WTC11 (cell line): ENCODE measurements around the gene OPCML. TPM values are rescaled to one million over a fixed set of nuclear protein-coding genes. Genes with fewer than 3 reads are reported as not detected.

Source experiments
- ATAC-seq: fragments of 200-7000 bp; cut with Tn5 transposase; 2 replicates; pipeline ENCODE4 v1.10.0; 2021; ENCODE audit warnings: mild to moderate bottlenecking, moderate library complexity
- CTCF ChIA-PET: fragments of 300-600 bp; sonication (Branson Sonifier 250); formaldehyde crosslinking; loops from one replicate; lab custom pipeline; 2021; ENCODE audit warnings: antibody characterized with exemption; lab: Charles Lee
- POLR2A ChIA-PET: fragments of 350-600 bp; sonication (Branson Sonifier 250); formaldehyde crosslinking; loops from one replicate; lab custom pipeline; 2021; ENCODE audit warnings: antibody characterized with exemption; lab: Charles Lee
- DNase-seq: peaks from one replicate; pipeline ENCODE4 v3.0.0; 2021; ENCODE audit warnings: low spot score
- H3K27ac Mint-ChIP-seq: 2 replicates; pipeline ENCODE4 v1.8.0; 2021; ENCODE audit warnings: mixed read lengths
- H3K27me3 Mint-ChIP-seq: 2 replicates; pipeline ENCODE4 v1.8.0; 2021; ENCODE audit warnings: low read depth, mild to moderate bottlenecking, moderate library complexity, mixed read lengths
- H3K36me3 Mint-ChIP-seq: 2 replicates; pipeline ENCODE4 v1.8.0; 2021; ENCODE audit warnings: mixed read lengths
- H3K4me1 Mint-ChIP-seq: 2 replicates; pipeline ENCODE4 v1.8.0; 2022; ENCODE audit warnings: mixed read lengths
- H3K4me3 Mint-ChIP-seq: 2 replicates; pipeline ENCODE4 v1.8.0; 2021; ENCODE audit warnings: mild to moderate bottlenecking, moderate library complexity, mixed read lengths
- H3K9me3 Mint-ChIP-seq: 2 replicates; pipeline ENCODE4 v1.8.0; 2021; ENCODE audit warnings: mixed read lengths
- CBFB ChIP-seq: sonication (generic); formaldehyde crosslinking; IDR thresholded peaks from 2 replicates; pipeline ENCODE4 v1.8.1; 2022; ENCODE audit warnings: mild to moderate bottlenecking, low read depth, missing genetic modification reagents
- ELF4 ChIP-seq: sonication (generic); formaldehyde crosslinking; IDR thresholded peaks from 2 replicates; pipeline ENCODE4 v1.8.1; 2022; ENCODE audit warnings: low read depth, mild to moderate bottlenecking, moderate library complexity, missing genetic modification reagents
- EMX1 ChIP-seq: fragments of 250-450 bp; sonication (Bioruptor Pico); IDR thresholded peaks from 2 replicates; pipeline ENCODE4 v1.8.0; 2021; ENCODE audit warnings: mild to moderate bottlenecking
- ERG ChIP-seq: fragments of 250-450 bp; sonication (Bioruptor Pico); IDR thresholded peaks from 2 replicates; pipeline ENCODE4 v1.8.0; 2021; ENCODE audit warnings: mild to moderate bottlenecking
- ESRRA ChIP-seq: sonication (generic); formaldehyde crosslinking; IDR thresholded peaks from 2 replicates; pipeline ENCODE4 v1.8.1; 2022; ENCODE audit warnings: mild to moderate bottlenecking, missing genetic modification reagents, borderline replicate concordance
- FOXK1 ChIP-seq: sonication (generic); formaldehyde crosslinking; IDR thresholded peaks from 2 replicates; pipeline ENCODE4 v1.8.0; 2022; ENCODE audit warnings: mild to moderate bottlenecking, moderate library complexity, missing genetic modification reagents
- GTF2I ChIP-seq: fragments of 250-450 bp; sonication (Bioruptor Pico); conservative IDR thresholded peaks from 2 replicates; pipeline ENCODE4 v1.4.0; 2021; ENCODE audit warnings: mild to moderate bottlenecking
- OVOL2 ChIP-seq: fragments of 250-450 bp; sonication (Bioruptor Pico); IDR thresholded peaks from 2 replicates; pipeline ENCODE4 v1.9.0; 2021; ENCODE audit warnings: mild to moderate bottlenecking, borderline replicate concordance
- RELA ChIP-seq: sonication (generic); formaldehyde crosslinking; IDR thresholded peaks from 2 replicates; pipeline ENCODE4 v1.8.1; 2022; ENCODE audit warnings: missing genetic modification reagents, mild to moderate bottlenecking, borderline replicate concordance
- RORB ChIP-seq: fragments of 250-450 bp; sonication (Bioruptor Pico); IDR thresholded peaks from 2 replicates; pipeline ENCODE4 v1.9.0; 2021; ENCODE audit warnings: mild to moderate bottlenecking
- TP53 ChIP-seq: sonication (generic); formaldehyde crosslinking; IDR thresholded peaks from 2 replicates; pipeline ENCODE4 v1.8.1; 2023; ENCODE audit warnings: mild to moderate bottlenecking, missing genetic modification reagents
- ZBTB21 ChIP-seq: sonication (generic); formaldehyde crosslinking; IDR thresholded peaks from 2 replicates; pipeline ENCODE4 v1.8.1; 2023; ENCODE audit warnings: mild to moderate bottlenecking, missing genetic modification reagents, borderline replicate concordance
- ZNF138 ChIP-seq: sonication (generic); formaldehyde crosslinking; conservative IDR thresholded peaks from 2 replicates; pipeline ENCODE4 v1.8.1; 2022; ENCODE audit warnings: mild to moderate bottlenecking, moderate library complexity, missing genetic modification reagents
- ZNF219 ChIP-seq: sonication (generic); formaldehyde crosslinking; IDR thresholded peaks from 2 replicates; pipeline ENCODE4 v1.8.0; 2023; ENCODE audit warnings: missing genetic modification reagents, mild to moderate bottlenecking, borderline replicate concordance
- ZNF263 ChIP-seq: sonication (generic); formaldehyde crosslinking; IDR thresholded peaks from 2 replicates; pipeline ENCODE4 v1.8.1; 2022; ENCODE audit warnings: low read depth, mild to moderate bottlenecking, moderate library complexity, missing genetic modification reagents
- ZNF281 ChIP-seq: sonication (generic); formaldehyde crosslinking; IDR thresholded peaks from 2 replicates; pipeline ENCODE4 v1.8.0; 2023; ENCODE audit warnings: mild to moderate bottlenecking, missing genetic modification reagents
- ZNF396 ChIP-seq: fragments of 250-450 bp; sonication (Bioruptor Pico); IDR thresholded peaks from 2 replicates; pipeline ENCODE4 v1.8.0; 2021; ENCODE audit warnings: mild to moderate bottlenecking, moderate library complexity, borderline replicate concordance
- ZNF416 ChIP-seq: fragments of 250-450 bp; sonication (Bioruptor Pico); IDR thresholded peaks from 2 replicates; pipeline ENCODE4 v1.9.0; 2021; ENCODE audit warnings: mild to moderate bottlenecking, inconsistent platforms
- ZNF423 ChIP-seq: fragments of 250-450 bp; sonication (Bioruptor Pico); IDR thresholded peaks from 2 replicates; pipeline ENCODE4 v2.1.2; 2022; ENCODE audit warnings: mild to moderate bottlenecking, moderate library complexity
- total RNA-seq: library from RNA; stranded (reverse); gene quantifications from 3 replicates; pipeline ENCODE4 v1.2.3, GENCODE V29; 2021
- TF ChIP-seq, protein P1 (sequence below): fragments of 250-450 bp; sonication (Bioruptor Pico); IDR thresholded peaks from 2 replicates; pipeline ENCODE4 v1.9.0; 2021; ENCODE audit warnings: mild to moderate bottlenecking
- TF ChIP-seq, protein P2 (sequence below): sonication (generic); formaldehyde crosslinking; IDR thresholded peaks from 2 replicates; pipeline ENCODE4 v1.8.0; 2023; ENCODE audit warnings: missing genetic modification reagents, mild to moderate bottlenecking, borderline replicate concordance
- TF ChIP-seq, protein P3 (sequence below): sonication (generic); formaldehyde crosslinking; IDR thresholded peaks from 2 replicates; pipeline ENCODE4 v1.8.1; 2022; ENCODE audit warnings: mild to moderate bottlenecking, missing genetic modification reagents, moderate library complexity, borderline replicate concordance
- TF ChIP-seq, protein P4 (sequence below): fragments of 250-450 bp; sonication (Bioruptor Pico); IDR thresholded peaks from 2 replicates; pipeline ENCODE4 v1.9.0; 2021; ENCODE audit warnings: mild to moderate bottlenecking

OPCML gene
- total RNA-seq, 1 experiment from 2014 or later = 1.5 TPM

DNA sequence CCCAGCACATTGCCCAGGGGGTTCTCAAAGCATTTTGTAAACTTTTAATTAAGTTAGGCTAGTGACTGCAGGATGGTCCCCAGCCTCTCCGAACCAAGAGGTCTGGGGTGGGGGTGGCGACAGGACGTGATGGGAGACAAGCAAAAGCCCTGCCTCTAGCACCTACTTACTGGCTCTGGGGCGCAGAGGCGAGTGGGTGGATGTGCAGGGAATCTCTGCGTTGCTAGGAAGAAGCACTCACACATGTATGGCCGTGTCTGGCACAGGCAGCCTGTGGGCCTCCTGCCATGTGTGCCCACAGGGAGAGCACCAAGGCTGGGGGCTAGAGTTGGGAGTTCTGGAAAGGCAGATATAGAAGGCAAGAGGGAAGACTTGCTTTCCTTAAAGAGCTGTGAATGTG, 6.3 kb downstream of the OPCML start:
- ATAC-seq (no peak), DNase-seq (no peak)
- H3K36me3 Mint-ChIP-seq = no peaks in the 10 kb centered on the region; the same call in 1 of the 2 replicates
- ChIA-PET POLR2A (no interaction called here), CTCF (no interaction called here)
- H3K4me3 Mint-ChIP-seq = no peak overlapping the region
- H3K9me3 Mint-ChIP-seq = no peaks in the 10 kb centered on the region
- H3K27ac Mint-ChIP-seq = no peak overlapping the region
- TF ChIP-seq GTF2I (CRISPR knock-in tag) (no peak), ZNF423 (no peak), ESRRA (CRISPR knock-in tag) (no peak), ELF4 (CRISPR knock-in tag) (no peak), ZBTB21 (no peak), ZNF138 (CRISPR knock-in tag) (no peak), ZNF416 (no peak), RELA (no peak), CBFB (no peak), OVOL2 (CRISPR knock-in tag) (no peak), ERG (CRISPR knock-in tag) (no peak), ZNF219 (CRISPR knock-in tag) (no peak), FOXK1 (CRISPR knock-in tag) (no peak), EMX1 (CRISPR knock-in tag) (no peak), TP53 (CRISPR knock-in tag) (no peak), RORB (CRISPR knock-in tag) (no peak), ZNF396 (CRISPR knock-in tag) (no peak)
- TF ChIP-seq, protein P1, sequence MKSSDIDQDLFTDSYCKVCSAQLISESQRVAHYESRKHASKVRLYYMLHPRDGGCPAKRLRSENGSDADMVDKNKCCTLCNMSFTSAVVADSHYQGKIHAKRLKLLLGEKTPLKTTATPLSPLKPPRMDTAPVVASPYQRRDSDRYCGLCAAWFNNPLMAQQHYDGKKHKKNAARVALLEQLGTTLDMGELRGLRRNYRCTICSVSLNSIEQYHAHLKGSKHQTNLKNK = no peak
- TF ChIP-seq, protein P2, sequence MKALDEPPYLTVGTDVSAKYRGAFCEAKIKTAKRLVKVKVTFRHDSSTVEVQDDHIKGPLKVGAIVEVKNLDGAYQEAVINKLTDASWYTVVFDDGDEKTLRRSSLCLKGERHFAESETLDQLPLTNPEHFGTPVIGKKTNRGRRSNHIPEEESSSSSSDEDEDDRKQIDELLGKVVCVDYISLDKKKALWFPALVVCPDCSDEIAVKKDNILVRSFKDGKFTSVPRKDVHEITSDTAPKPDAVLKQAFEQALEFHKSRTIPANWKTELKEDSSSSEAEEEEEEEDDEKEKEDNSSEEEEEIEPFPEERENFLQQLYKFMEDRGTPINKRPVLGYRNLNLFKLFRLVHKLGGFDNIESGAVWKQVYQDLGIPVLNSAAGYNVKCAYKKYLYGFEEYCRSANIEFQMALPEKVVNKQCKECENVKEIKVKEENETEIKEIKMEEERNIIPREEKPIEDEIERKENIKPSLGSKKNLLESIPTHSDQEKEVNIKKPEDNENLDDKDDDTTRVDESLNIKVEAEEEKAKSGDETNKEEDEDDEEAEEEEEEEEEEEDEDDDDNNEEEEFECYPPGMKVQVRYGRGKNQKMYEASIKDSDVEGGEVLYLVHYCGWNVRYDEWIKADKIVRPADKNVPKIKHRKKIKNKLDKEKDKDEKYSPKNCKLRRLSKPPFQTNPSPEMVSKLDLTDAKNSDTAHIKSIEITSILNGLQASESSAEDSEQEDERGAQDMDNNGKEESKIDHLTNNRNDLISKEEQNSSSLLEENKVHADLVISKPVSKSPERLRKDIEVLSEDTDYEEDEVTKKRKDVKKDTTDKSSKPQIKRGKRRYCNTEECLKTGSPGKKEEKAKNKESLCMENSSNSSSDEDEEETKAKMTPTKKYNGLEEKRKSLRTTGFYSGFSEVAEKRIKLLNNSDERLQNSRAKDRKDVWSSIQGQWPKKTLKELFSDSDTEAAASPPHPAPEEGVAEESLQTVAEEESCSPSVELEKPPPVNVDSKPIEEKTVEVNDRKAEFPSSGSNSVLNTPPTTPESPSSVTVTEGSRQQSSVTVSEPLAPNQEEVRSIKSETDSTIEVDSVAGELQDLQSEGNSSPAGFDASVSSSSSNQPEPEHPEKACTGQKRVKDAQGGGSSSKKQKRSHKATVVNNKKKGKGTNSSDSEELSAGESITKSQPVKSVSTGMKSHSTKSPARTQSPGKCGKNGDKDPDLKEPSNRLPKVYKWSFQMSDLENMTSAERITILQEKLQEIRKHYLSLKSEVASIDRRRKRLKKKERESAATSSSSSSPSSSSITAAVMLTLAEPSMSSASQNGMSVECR = no peak
- TF ChIP-seq, protein P3, sequence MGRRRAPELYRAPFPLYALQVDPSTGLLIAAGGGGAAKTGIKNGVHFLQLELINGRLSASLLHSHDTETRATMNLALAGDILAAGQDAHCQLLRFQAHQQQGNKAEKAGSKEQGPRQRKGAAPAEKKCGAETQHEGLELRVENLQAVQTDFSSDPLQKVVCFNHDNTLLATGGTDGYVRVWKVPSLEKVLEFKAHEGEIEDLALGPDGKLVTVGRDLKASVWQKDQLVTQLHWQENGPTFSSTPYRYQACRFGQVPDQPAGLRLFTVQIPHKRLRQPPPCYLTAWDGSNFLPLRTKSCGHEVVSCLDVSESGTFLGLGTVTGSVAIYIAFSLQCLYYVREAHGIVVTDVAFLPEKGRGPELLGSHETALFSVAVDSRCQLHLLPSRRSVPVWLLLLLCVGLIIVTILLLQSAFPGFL (CRISPR knock-in tag) = no peak
- peaks cover 32% of the 10 kb centered on the region for H3K4me1 Mint-ChIP-seq
- peaks cover 8% of the 10 kb centered on the region; the same call in 1 of the 2 replicates for H3K27me3 Mint-ChIP-seq

- TF ChIP-seq ERG (CRISPR knock-in tag) (no peak), ZNF263 (CRISPR knock-in tag) (no peak), ZNF281 (CRISPR knock-in tag) (no peak)
- TF ChIP-seq, protein P4, sequence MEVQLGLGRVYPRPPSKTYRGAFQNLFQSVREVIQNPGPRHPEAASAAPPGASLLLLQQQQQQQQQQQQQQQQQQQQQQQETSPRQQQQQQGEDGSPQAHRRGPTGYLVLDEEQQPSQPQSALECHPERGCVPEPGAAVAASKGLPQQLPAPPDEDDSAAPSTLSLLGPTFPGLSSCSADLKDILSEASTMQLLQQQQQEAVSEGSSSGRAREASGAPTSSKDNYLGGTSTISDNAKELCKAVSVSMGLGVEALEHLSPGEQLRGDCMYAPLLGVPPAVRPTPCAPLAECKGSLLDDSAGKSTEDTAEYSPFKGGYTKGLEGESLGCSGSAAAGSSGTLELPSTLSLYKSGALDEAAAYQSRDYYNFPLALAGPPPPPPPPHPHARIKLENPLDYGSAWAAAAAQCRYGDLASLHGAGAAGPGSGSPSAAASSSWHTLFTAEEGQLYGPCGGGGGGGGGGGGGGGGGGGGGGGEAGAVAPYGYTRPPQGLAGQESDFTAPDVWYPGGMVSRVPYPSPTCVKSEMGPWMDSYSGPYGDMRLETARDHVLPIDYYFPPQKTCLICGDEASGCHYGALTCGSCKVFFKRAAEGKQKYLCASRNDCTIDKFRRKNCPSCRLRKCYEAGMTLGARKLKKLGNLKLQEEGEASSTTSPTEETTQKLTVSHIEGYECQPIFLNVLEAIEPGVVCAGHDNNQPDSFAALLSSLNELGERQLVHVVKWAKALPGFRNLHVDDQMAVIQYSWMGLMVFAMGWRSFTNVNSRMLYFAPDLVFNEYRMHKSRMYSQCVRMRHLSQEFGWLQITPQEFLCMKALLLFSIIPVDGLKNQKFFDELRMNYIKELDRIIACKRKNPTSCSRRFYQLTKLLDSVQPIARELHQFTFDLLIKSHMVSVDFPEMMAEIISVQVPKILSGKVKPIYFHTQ (CRISPR knock-in tag) = no peak
- TF ChIP-seq, all 79 proteins: peak for 0
- no peaks in the 10 kb centered on the region; the same call in 1 of the 2 replicates for H3K36me3 Mint-ChIP-seq
- no peak overlapping the region for H3K4me3 Mint-ChIP-seq
- POLR2A ChIA-PET = no interaction called here
- H3K27ac Mint-ChIP-seq = no peak overlapping the region
- H3K9me3 Mint-ChIP-seq = no peaks in the 10 kb centered on the region
- DNase-seq (no peak), ATAC-seq (no peak)
- H3K27me3 Mint-ChIP-seq = peaks cover 8% of the 10 kb centered on the region; the same call in 1 of the 2 replicates
- H3K4me1 Mint-ChIP-seq = peaks cover 23% of the 10 kb centered on the region
- CTCF ChIA-PET = no interaction called here
Observed at GRCh38 chr11:133524488-133524887, 7.8 kb downstream of the OPCML start.
